ENCODE data around the gene DGKQ. TPM values are rescaled to one million over a fixed set of nuclear protein-coding genes. Genes with fewer than 3 reads are reported as not detected.

The DGKQ gene
- total RNA-seq, 2 experiments from 2014 or later: 14.3 to 16.7 TPM

GRCh38 chr4:932713-933070 is 40.7 kb downstream of the DGKQ start:
- Mint-ChIP-seq H3K36me3 (ENCODE audit: low read depth) (no peaks in the 10 kb centered on the region), H3K27me3 (no peaks in the 10 kb centered on the region), H3K4me3 (peak overlapping the region; percentile 91), H3K27ac (peak overlapping the region; percentile 96), H3K9me3 (no peaks in the 10 kb centered on the region), H3K4me1 (ENCODE audit: low read depth) (peaks cover 44% of the 10 kb centered on the region)
- POLR2A ChIA-PET: interaction anchor here (0.8 to 4.8 kb wide), 12 partner anchors 10 to 151 kb away, joined by 3 to 25 read pairs (median 4); no protein-coding TSS in a partner anchor
- DNase-seq (no peak), ATAC-seq (peak; percentile 14)
- intact Hi-C loops (cut with micrococcal nuclease): loop anchor here (5.0 kb wide), 1 partner anchor 55 kb away; the partner anchor contains the start of gene IDUA
- CTCF ChIA-PET: interaction anchor here (0.7 to 1.8 kb wide), 7 partner anchors 11 to 190 kb away, joined by 3 to 10 read pairs (median 4); partner anchors contain the start of gene IDUA
- TF ChIP-seq, protein P1, sequence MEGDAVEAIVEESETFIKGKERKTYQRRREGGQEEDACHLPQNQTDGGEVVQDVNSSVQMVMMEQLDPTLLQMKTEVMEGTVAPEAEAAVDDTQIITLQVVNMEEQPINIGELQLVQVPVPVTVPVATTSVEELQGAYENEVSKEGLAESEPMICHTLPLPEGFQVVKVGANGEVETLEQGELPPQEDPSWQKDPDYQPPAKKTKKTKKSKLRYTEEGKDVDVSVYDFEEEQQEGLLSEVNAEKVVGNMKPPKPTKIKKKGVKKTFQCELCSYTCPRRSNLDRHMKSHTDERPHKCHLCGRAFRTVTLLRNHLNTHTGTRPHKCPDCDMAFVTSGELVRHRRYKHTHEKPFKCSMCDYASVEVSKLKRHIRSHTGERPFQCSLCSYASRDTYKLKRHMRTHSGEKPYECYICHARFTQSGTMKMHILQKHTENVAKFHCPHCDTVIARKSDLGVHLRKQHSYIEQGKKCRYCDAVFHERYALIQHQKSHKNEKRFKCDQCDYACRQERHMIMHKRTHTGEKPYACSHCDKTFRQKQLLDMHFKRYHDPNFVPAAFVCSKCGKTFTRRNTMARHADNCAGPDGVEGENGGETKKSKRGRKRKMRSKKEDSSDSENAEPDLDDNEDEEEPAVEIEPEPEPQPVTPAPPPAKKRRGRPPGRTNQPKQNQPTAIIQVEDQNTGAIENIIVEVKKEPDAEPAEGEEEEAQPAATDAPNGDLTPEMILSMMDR (IDR thresholded peaks at IDR 0.05): no peak

- Mint-ChIP-seq H3K36me3 (ENCODE audit: low read depth) (no peaks in the 10 kb centered on the region), H3K27ac (peak within 1 kb of the TSS; percentile 96)
Observed at GRCh38 chr4:931960-932712, 41.2 kb downstream of the DGKQ start, which contains the start of the genes GAK and TMEM175. TSS of gene GAK (minus strand) at chr4:932316. CDS start at chr4:932187, 129 bp downstream. TSS of gene TMEM175 (plus strand) at chr4:932460. CDS start at chr4:947740, 15,280 bp downstream.

GRCh38 chr4:931194-931959 is 42.0 kb downstream of the DGKQ start:
- DNase-seq (peak; percentile 38), ATAC-seq (no peak)
- Mint-ChIP-seq H3K27me3 (no peaks in the 10 kb centered on the region), H3K36me3 (ENCODE audit: low read depth) (no peaks in the 10 kb centered on the region), H3K27ac (peak overlapping the region; percentile 96), H3K4me3 (peak overlapping the region; percentile 91), H3K9me3 (no peaks in the 10 kb centered on the region), H3K4me1 (ENCODE audit: low read depth) (peaks cover 46% of the 10 kb centered on the region)
- intact Hi-C loops (cut with micrococcal nuclease): loop anchor here (2.0 to 5.0 kb wide), 2 partner anchors 53 to 56 kb away; partner anchors contain the start of gene IDUA
- TF ChIP-seq, protein P1 (IDR thresholded peaks at IDR 0.05): no peak
- POLR2A ChIA-PET: interaction anchor here (0.8 to 4.8 kb wide), 12 partner anchors 9 to 177 kb away, joined by 3 to 25 read pairs (median 4); partner anchors contain the start of gene IDUA
- CTCF ChIA-PET: interaction anchor here (0.8 to 1.7 kb wide), 3 partner anchors 56 to 189 kb away, joined by 3 to 10 read pairs (median 4); partner anchors contain the start of gene IDUA

More at GRCh38 chr4:931960-932712, 41.2 kb downstream of the DGKQ start, which contains the start of the genes GAK and TMEM175:
- TF ChIP-seq, protein P1 (IDR thresholded peaks at IDR 0.05): no peak
- intact Hi-C loops (cut with micrococcal nuclease): loop anchor here (2.0 to 5.0 kb wide), 2 partner anchors 53 to 55 kb away; partner anchors contain the start of gene IDUA
- ATAC-seq: peak; percentile 95
- peaks cover 45% of the 10 kb centered on the region for H3K4me1 Mint-ChIP-seq (ENCODE audit: low read depth)
- no peaks in the 10 kb centered on the region for H3K9me3 Mint-ChIP-seq
- H3K27me3 Mint-ChIP-seq: no peaks in the 10 kb centered on the region
- H3K4me3 Mint-ChIP-seq: peak within 1 kb of the TSS; percentile 91
- ChIA-PET POLR2A (interaction anchor here (0.8 to 4.8 kb wide), 15 partner anchors 10 to 177 kb away, joined by 3 to 25 read pairs (median 3); no protein-coding TSS in a partner anchor), CTCF (interaction anchor here (0.7 to 1.7 kb wide), 5 partner anchors 10 to 190 kb away, joined by 3 to 10 read pairs (median 3); partner anchors contain the start of gene IDUA)
- peak; percentile 96 for DNase-seq

DNA sequence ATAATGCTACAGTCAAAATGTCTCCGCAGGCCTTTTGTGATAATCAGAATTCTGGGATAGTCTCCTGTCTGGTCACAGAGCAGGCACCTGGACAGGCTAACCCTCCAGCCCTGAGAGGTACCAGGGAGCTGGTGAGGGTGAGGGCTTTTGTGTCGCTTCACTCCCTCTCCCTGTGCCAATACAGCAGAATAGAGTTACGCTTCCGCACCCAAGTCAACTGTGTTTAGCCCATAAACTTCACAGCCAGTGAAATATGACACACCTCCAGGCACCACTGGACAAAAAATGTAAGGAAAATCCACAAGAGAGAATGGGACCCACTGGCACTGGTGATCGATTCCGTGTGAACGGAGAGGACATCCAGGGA is 42.6 kb downstream of the DGKQ start:
- CTCF ChIA-PET: interaction anchor here (1.3 to 1.7 kb wide), 2 partner anchors 56 to 57 kb away, joined by 6 to 10 read pairs; partner anchors contain the start of gene IDUA
- Mint-ChIP-seq H3K27me3 (no peaks in the 10 kb centered on the region), H3K9me3 (no peaks in the 10 kb centered on the region), H3K27ac (peak overlapping the region; percentile 96), H3K4me1 (ENCODE audit: low read depth) (peaks cover 45% of the 10 kb centered on the region), H3K4me3 (peak overlapping the region; percentile 91), H3K36me3 (ENCODE audit: low read depth) (no peaks in the 10 kb centered on the region)
- TF ChIP-seq, protein P1 (IDR thresholded peaks at IDR 0.05): no peak
- DNase-seq (no peak), ATAC-seq (no peak)
- POLR2A ChIA-PET: interaction anchor here (1.1 to 4.8 kb wide), 9 partner anchors 8 to 270 kb away, joined by 3 to 25 read pairs (median 3); partner anchors contain the start of gene IDUA
- intact Hi-C loops (cut with micrococcal nuclease): loop anchor here (2.0 to 5.0 kb wide), 2 partner anchors 52 to 56 kb away; partner anchors contain the start of gene IDUA
